Measurements from ENCODE around the gene SNTG2.

The SNTG2 gene

DNA sequence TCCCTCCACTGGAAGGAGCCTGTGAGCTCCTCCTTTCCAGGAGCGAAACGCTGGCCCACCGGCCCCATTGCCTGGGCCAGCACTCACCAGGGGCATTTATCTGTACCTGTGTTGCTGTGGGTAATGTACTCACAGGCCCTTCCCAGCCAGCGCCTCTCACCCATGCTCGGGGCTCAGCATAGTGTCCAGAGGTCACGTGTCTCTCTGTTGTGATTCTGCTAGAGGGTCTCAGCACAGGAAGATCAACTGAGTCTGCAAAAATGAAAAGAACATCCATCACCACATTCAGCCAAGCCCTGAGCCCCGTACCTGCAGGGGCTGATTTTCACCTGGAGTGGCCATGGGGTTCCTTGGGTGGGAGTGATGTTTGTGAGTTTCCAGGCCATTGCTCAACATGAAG is 359.6 kb downstream of the SNTG2 start:
- no peak for TF ChIP-seq SIN3A (IDR thresholded peaks at IDR 0.05; ENCODE audit: borderline replicate concordance, insufficient read depth, low read length)
- TF ChIP-seq, protein P1, sequence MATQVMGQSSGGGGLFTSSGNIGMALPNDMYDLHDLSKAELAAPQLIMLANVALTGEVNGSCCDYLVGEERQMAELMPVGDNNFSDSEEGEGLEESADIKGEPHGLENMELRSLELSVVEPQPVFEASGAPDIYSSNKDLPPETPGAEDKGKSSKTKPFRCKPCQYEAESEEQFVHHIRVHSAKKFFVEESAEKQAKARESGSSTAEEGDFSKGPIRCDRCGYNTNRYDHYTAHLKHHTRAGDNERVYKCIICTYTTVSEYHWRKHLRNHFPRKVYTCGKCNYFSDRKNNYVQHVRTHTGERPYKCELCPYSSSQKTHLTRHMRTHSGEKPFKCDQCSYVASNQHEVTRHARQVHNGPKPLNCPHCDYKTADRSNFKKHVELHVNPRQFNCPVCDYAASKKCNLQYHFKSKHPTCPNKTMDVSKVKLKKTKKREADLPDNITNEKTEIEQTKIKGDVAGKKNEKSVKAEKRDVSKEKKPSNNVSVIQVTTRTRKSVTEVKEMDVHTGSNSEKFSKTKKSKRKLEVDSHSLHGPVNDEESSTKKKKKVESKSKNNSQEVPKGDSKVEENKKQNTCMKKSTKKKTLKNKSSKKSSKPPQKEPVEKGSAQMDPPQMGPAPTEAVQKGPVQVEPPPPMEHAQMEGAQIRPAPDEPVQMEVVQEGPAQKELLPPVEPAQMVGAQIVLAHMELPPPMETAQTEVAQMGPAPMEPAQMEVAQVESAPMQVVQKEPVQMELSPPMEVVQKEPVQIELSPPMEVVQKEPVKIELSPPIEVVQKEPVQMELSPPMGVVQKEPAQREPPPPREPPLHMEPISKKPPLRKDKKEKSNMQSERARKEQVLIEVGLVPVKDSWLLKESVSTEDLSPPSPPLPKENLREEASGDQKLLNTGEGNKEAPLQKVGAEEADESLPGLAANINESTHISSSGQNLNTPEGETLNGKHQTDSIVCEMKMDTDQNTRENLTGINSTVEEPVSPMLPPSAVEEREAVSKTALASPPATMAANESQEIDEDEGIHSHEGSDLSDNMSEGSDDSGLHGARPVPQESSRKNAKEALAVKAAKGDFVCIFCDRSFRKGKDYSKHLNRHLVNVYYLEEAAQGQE (IDR thresholded peaks at IDR 0.05; ENCODE audit: insufficient read depth in 1 of 2, low read depth in 2 of 2, low read length in 2 of 2) = no peak
- no peak for TF ChIP-seq FOXP2 (optimal IDR thresholded peaks at IDR 0.05; ENCODE audit: borderline replicate concordance, extremely low read depth, extremely low read length, insufficient read depth)
- TF ChIP-seq TAF1 (IDR thresholded peaks at IDR 0.05; ENCODE audit: borderline replicate concordance, insufficient read depth, low read length) = no peak
- no peak for TF ChIP-seq POLR2AphosphoS5 (IDR thresholded peaks at IDR 0.05; ENCODE audit: low read depth, low read length)

DNA sequence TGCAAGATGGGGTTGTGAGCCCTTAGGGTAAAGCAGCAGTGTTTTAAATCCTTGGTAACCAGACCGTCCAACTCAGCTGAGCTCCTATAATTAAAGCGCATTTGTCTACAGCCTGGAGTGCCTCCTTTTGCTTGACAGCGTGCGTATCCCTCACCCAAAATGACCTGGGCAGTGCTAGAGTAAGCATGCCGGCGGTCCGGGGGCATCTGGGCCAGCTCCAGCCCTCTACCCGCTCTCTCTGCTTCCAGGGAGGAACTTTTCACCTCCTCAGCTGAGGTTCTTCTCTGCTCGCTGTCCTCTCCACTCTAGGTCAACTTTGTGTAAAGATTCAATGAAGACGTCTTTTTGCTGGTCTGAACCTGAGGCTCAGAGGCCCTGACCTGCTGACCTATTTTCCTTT is 360.2 kb downstream of the SNTG2 start:
- TF ChIP-seq TAF1 (IDR thresholded peaks at IDR 0.05; ENCODE audit: borderline replicate concordance, insufficient read depth, low read length) (no peak), FOXP2 (optimal IDR thresholded peaks at IDR 0.05; ENCODE audit: borderline replicate concordance, extremely low read depth, extremely low read length, insufficient read depth) (no peak), SIN3A (IDR thresholded peaks at IDR 0.05; ENCODE audit: borderline replicate concordance, insufficient read depth, low read length) (no peak), POLR2AphosphoS5 (IDR thresholded peaks at IDR 0.05; ENCODE audit: low read depth, low read length) (no peak)
- TF ChIP-seq, protein P1 (IDR thresholded peaks at IDR 0.05; ENCODE audit: insufficient read depth in 1 of 2, low read depth in 2 of 2, low read length in 2 of 2) = no peak

DNA sequence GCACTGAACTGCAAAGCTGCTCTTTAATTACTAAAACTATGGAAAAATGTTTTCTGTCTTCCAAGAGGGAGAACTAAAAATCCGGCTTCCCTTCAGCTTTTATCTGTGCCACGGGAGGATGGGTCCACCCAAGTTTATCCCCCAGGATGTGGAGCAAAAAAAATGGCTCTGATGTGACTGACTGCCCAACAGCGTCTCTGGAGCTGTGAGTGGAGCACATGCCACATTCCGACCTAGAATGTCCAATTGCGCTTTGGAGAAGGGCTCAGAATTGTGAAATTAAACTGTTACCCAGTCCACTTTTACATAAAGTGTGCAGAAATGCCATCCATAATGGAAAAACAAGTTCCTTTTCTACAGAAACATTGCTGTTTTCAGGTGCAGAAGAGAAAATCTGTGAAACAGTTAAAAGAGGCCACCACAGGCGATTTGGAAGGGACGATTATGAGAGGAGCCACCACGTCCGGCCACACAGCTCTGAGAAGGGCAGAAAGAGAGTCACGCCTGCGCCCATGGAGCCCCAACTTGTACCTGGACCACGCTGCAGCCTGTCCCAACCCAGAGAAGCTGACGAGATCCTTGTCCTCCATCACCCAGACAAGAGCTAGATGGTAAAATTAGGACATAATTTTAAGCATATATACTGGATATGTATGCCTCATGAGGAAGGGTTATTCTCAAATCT is 362.7 kb downstream of the SNTG2 start:
- TF ChIP-seq POLR2AphosphoS5 (IDR thresholded peaks at IDR 0.05; ENCODE audit: low read depth, low read length) = no peak
- no peak for TF ChIP-seq FOXP2 (optimal IDR thresholded peaks at IDR 0.05; ENCODE audit: borderline replicate concordance, extremely low read depth, extremely low read length, insufficient read depth)
- no peak for TF ChIP-seq SIN3A (IDR thresholded peaks at IDR 0.05; ENCODE audit: borderline replicate concordance, insufficient read depth, low read length)
- TF ChIP-seq, protein P1 (IDR thresholded peaks at IDR 0.05; ENCODE audit: insufficient read depth in 1 of 2, low read depth in 2 of 2, low read length in 2 of 2) = no peak
- no peak for TF ChIP-seq TAF1 (IDR thresholded peaks at IDR 0.05; ENCODE audit: borderline replicate concordance, insufficient read depth, low read length)

DNA sequence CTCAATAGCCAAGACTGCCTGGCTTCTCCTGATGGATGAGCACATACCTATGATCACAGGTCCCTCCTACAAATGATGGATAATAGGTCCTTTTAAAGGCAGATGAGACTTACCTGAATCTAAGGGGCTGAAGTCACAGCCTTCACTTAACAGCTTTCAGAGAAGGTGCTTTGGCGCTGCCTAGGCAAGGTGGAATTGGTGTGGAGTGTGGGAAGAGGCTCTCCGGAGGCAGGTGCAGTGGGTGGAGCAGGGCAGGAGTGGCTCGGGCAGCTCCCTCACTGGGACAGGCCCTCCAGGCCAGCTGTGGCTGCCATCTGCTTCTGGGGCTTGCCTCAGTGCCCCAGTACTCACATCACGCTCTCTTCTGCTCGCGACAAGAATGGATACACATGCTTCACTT is 363.6 kb downstream of the SNTG2 start:
- TF ChIP-seq TAF1 (IDR thresholded peaks at IDR 0.05; ENCODE audit: borderline replicate concordance, insufficient read depth, low read length) (no peak), FOXP2 (optimal IDR thresholded peaks at IDR 0.05; ENCODE audit: borderline replicate concordance, extremely low read depth, extremely low read length, insufficient read depth) (no peak), SIN3A (IDR thresholded peaks at IDR 0.05; ENCODE audit: borderline replicate concordance, insufficient read depth, low read length) (no peak)
- TF ChIP-seq, protein P1 (IDR thresholded peaks at IDR 0.05; ENCODE audit: insufficient read depth in 1 of 2, low read depth in 2 of 2, low read length in 2 of 2) = no peak
